ENCODE data around the gene SNAPIN. TPM values are rescaled to one million over a fixed set of nuclear protein-coding genes. Genes with fewer than 3 reads are reported as not detected.

The SNAPIN gene
- total and polyA plus RNA-seq, 7 donors: 30.0 to 94.5 (median 51.2) TPM

GRCh38 chr1:153616144-153616916 is 42.2 kb upstream of the SNAPIN start, which contains the start of gene S100A14:
S100A14 (minus strand) TSS chr1:153616325; CDS start chr1:153615858, 467 bp downstream.
- H3K27ac ChIP-seq: peak within 1 kb of the TSS in 3 of 4 donors; percentile 7 to 13 (median 10)
- H3K4me1 ChIP-seq: peaks cover 0 to 30% (median 22%) of the 10 kb centered on the region in 4 donors
- intact Hi-C loops (cut with DNase I): loop anchor here (2.0 to 5.0 kb wide), 2 partner anchors 44 to 104 kb away; no protein-coding TSS in a partner anchor
- H3K27me3 ChIP-seq: no peaks in the 10 kb centered on the region
- TF ChIP-seq CTCF (IDR thresholded peaks at IDR 0.05): no peak
- TF ChIP-seq POLR2AphosphoS5 (IDR thresholded peaks at IDR 0.05): peak in 1 of 4 donors; percentile 24
- peak in 1 of 2 donors; percentile 41 for TF ChIP-seq POLR2A (IDR thresholded peaks at IDR 0.05)
- peaks cover 0 to 25% (median 10%) of the 10 kb centered on the region in 4 donors for H3K36me3 ChIP-seq
- no peaks in the 10 kb centered on the region for H3K9me3 ChIP-seq
- no peak for DNase-seq
- 15 to 59% methylated on average over 10 of the region's 10 CpGs for WGBS, 2 donors
- H3K4me3 ChIP-seq: no peak within 1 kb of the TSS

DNA sequence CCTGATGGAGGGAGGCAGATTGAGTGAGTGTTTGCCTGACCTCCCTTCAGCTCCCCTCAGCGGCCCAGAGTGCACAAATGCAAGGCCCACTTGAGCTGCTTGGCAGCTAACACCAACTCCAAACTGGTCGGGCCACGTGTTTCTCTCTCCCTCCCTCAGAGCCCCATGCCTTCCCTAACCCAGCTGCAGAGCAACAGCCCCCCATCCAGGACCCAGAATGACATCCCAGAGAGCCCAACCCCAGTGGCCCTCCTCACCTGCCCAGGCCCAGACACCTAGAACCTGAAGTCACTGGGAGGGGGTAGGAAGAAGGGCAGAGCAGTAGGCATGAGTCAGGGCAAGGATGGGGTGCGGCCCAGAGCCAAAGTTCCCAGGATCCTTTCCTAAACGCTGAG is 41.6 kb upstream of the SNAPIN start:
- Histone ChIP-seq H3K27me3 (no peaks in the 10 kb centered on the region), H3K4me3 (no peak overlapping the region), H3K36me3 (peaks cover 0 to 26% (median 10%) of the 10 kb centered on the region in 4 donors), H3K9me3 (no peaks in the 10 kb centered on the region), H3K4me1 (peaks cover 0 to 24% (median 16%) of the 10 kb centered on the region in 4 donors), H3K27ac (peak overlapping the region in 3 of 4 donors; percentile 5 to 10 (median 7))
- no peak for TF ChIP-seq EP300 (IDR thresholded peaks at IDR 0.05)
- TF ChIP-seq POLR2AphosphoS5 (IDR thresholded peaks at IDR 0.05): no peak
- TF ChIP-seq CTCF (IDR thresholded peaks at IDR 0.05): no peak
- TF ChIP-seq POLR2A (IDR thresholded peaks at IDR 0.05): no peak
- DNase-seq: peak; percentile 64
- 66 to 74% methylated on average over 5 of the region's 5 CpGs for WGBS, 2 donors
- intact Hi-C loops (cut with DNase I): loop anchor here (2.0 to 5.0 kb wide), 2 partner anchors 44 to 105 kb away; no protein-coding TSS in a partner anchor

DNA sequence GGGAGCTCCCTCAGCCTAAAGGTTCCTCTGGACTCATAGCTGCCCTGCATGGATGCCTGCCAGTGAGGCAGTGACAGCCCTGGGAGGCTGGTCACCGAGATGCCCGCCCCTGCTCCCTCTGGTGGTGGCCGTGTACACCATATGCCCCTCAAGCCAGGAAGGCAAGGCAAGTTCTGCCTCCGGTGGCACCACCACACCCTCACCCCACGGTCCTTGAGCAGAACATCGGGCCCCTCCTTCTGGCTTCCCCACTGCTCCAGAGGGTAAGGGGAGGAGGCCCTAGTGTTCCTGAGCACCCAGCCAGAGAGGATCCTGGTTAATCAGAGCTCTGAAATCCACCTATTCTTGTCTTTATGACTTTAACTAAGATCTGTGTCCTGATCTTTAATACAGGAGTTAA is 40.8 kb upstream of the SNAPIN start:
- Histone ChIP-seq H3K36me3 (peaks cover 0 to 33% (median 10%) of the 10 kb centered on the region in 4 donors), H3K9me3 (no peaks in the 10 kb centered on the region), H3K4me3 (no peak overlapping the region), H3K4me1 (peaks cover 0 to 29% (median 17%) of the 10 kb centered on the region in 4 donors), H3K27me3 (no peaks in the 10 kb centered on the region), H3K27ac (peak overlapping the region in 3 of 4 donors; percentile 5 to 10 (median 7))
- no peak for TF ChIP-seq POLR2A (IDR thresholded peaks at IDR 0.05)
- TF ChIP-seq CTCF (IDR thresholded peaks at IDR 0.05): peak in 2 of 4 experiments; percentile 31 to 39
- TF ChIP-seq EP300 (IDR thresholded peaks at IDR 0.05): no peak
- peak in 1 of 4 donors; percentile 25 for TF ChIP-seq POLR2AphosphoS5 (IDR thresholded peaks at IDR 0.05)
- WGBS, 2 donors: 40 to 51% methylated on average over 6 of the region's 6 CpGs
- intact Hi-C loops (cut with DNase I): loop anchor here (2.0 to 5.0 kb wide), 2 partner anchors 45 to 105 kb away; no protein-coding TSS in a partner anchor
- peak; percentile 90 for DNase-seq

GRCh38 chr1:153619171-153619570 is 39.3 kb upstream of the SNAPIN start:
- TF ChIP-seq CTCF (IDR thresholded peaks at IDR 0.05) (no peak), EP300 (IDR thresholded peaks at IDR 0.05) (no peak)
- intact Hi-C loops (cut with DNase I): loop anchor here (5.0 kb wide), 1 partner anchor 107 kb away; no protein-coding TSS in a partner anchor
- Histone ChIP-seq H3K4me1 (peaks cover 0 to 36% (median 17%) of the 10 kb centered on the region in 4 donors), H3K27me3 (no peaks in the 10 kb centered on the region), H3K9me3 (no peaks in the 10 kb centered on the region), H3K4me3 (no peak overlapping the region), H3K36me3 (peaks cover 0 to 33% (median 10%) of the 10 kb centered on the region in 4 donors), H3K27ac (no peak overlapping the region)
- DNase-seq: no peak
- 94 to 95% methylated on average over 6 of the region's 6 CpGs for WGBS, 2 donors

Data from sigmoid colon (tissue), 7 donors.